DMS153 treated with DMSO at 0.1 percent for 48 hours (cell line): ENCODE results near the gene CTNND2.

Experiments
- DNase-seq: peaks from one replicate; lab custom pipeline; 2025; ENCODE audit not compliant: unreplicated experiment; lab: John Stamatoyannopoulos, UW

Gene CTNND2

DNA sequence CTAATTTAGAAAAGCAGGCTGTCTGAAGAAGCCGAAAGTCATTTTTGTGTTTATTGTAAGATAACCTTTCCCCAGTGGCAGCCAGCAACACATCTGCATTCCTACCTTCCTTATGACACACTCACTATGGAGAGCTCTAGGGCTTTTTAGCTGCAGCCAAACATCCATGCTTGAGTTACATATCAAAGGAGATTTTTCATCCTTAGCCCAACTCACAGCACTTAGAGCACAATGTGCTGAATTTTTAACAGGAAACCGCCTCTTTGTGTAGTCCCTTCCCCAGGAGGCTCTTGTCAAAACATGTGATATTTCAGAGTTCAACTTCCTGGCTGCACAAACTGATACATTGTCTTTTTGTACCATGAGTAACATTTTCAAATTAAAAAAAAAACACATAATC lies 379.2 kb downstream of the CTNND2 start:
- no peak for DNase-seq

DNA sequence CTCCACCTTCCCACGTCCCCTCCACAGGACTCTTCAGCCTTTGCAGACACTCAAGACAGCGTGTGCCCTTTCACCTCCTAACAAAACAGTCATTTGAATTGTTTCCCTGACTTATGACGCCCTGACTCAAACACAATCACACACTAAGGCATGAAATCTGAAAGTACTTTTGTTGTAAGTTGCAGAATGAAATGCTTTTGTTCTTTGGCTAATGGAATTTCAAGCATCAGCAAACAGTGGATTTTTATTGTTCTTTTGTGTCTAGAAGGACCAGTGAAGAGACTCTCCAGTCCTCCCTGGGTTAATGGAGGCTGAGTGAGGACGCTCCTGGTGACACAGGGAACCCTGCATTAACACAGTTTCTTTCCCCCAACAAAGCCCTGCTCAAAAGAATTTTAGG lies 380.1 kb downstream of the CTNND2 start:
- no peak for DNase-seq

DNA sequence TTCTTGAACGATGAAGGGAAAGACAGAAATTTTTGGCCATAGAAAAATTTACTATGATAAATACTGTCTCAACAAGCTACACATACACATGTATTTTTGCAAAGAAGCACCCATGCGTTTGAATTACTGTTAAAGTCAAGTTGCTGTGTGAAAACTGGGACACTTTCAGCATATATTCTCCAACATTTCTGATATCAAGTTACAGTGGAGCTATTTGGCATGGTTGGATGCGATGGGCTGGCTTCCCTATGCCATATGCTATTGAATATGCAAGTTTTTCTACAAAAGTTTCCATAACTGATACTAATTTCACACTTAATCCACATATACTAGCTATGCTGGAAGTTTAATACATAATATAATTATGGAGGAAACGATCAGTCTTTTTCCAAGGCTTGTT lies 381.4 kb downstream of the CTNND2 start:
- no peak for DNase-seq

DNA sequence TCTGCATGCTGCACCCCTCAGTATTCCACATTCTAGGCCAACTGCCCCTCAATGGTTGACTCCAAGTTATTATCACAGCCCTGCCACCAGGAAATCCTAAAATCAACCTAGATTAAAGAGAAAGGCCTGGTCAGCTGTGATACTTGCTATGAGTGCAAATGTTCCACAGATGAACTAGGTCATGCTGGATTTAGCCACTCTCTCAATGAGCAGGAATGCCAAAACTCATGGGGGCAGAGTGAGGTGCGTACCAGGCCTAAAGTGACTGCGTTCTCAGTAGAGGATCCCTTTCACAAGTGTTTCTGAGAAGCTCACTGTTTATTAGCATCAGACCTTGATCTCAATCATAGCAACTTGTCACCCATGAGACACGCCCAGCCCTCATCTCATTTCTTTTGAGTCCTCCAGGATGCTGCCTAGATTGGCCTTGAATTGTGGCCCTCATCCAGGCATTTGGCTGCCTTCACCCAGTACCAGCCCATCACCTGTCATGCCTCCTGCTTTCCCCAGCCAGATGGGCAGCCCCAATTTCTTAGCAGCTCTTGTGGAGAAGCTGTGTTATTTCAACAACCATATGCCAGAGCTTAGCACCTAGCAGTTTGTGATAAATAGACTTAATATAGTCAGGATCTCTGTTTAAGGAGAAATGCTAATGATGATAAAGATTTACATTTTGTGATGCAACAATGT lies 383.9 kb downstream of the CTNND2 start:
- no peak for DNase-seq

DNA sequence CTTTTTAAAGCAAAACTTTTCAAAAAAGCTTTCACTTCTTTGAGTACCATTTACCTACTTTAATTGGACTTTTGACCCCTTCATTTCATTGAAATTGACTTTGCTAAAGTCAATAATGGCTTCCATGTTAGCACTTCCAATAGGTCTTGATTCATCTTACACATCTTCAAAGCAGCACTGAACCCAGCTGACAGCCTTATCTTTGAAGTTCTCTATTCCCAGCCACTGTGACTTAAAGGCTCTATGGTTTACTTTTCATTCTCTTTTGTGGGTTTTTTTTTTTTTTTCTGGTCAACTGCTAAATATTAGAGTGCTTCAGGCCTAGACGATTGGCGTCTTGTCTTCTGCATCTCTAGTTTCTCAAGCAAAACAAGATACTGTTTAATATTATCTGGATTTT lies 385.0 kb downstream of the CTNND2 start:
- no peak for DNase-seq

GRCh38 chr5:11518676-11519075 lies 385.6 kb downstream of the CTNND2 start:
- DNase-seq: no peak

DNA sequence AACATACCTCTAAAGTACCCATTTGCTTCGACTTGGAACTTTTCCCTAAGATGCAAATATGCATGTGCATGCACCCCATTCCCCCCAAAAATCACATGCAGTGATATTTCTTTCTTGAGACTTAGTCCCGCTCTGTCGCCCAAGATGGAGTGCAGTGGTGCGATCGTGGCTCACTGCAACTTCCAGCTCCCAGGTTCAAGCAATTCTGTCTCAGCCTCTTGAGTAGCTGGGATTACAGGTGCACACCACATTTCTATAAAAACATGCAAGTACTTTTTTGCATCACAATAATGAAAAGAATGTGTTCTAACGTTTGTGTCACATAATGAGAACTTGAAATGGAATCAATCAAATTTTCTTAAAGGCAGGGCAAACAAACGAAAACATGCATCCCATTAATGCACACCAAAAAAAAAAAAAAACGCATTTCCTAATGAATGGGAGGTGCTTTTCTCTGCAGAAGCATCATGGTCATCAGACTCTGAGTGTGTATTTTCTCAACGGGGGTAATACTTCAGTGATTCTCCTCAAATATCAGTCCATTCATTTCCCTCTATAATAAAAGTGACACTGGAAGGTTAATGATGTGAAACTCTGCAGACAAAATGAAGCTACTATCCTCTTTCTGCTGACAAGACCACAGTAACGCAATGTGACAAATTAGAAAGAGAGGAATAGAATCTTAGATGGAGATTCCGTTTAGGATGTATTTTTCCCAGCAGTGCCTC lies 389.4 kb downstream of the CTNND2 start:
- DNase-seq: no peak

- DNase-seq: no peak
Observed at GRCh38 chr5:11511878-11512277, 392.4 kb downstream of the CTNND2 start.

DNA sequence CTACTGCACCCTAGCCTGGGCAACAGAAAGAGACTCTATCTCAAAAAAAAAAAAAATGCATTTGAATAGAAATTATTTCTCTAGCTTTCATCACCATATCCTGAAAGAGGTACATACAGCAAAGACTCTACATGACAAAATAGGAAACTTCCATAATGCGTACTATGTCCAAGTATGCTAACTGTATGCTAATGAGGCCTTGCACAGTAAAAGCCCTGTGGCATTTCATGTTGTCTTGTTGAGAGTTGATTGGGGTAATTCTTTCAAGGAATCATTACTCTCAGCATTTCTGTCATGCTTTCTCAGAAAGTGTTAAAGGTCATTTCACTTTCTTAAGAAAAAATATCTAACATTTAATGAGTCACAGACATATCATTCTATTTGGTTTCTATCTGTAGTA lies 393.4 kb downstream of the CTNND2 start:
- no peak for DNase-seq

DNA sequence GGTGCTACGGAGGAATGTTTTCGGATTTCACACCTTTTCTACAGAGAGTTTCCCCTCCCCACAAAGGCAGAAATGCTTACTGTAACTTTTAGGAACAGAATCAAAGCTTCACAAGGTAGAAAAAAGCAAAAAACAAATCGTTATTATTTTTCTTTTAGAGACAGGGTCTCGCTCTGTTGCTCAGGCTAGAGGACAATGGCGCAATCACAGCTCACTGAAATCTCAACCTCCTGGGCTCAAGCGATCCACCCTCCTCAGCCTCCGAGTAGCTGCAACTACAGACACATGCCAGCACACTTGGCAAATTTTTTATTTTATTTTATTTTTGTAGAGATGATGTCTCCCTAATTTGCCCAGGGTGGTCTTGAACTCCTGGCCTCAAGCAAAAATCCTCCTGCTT lies 394.5 kb downstream of the CTNND2 start:
- no peak for DNase-seq

GRCh38 chr5:11507156-11507910 lies 396.9 kb downstream of the CTNND2 start:
- no peak for DNase-seq

DNA sequence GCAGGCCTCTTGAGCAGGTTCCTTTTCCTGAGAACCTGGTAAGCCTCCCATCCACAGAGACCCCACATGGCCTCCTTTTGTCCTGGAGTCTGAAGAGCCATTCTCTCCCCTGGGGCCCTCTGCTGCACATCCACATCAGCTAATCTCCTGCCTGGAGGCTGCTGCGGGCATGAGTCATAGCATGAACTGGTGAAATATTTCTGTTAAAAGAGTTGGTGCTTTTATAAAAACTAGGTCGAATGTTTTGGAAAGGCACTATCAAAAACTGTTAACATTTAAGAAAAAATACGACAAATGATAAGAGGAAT lies 399.4 kb downstream of the CTNND2 start:
- no peak for DNase-seq

GRCh38 chr5:11504065-11504885 lies 400.0 kb downstream of the CTNND2 start:
- no peak for DNase-seq

GRCh38 chr5:11502783-11503182 lies 401.5 kb downstream of the CTNND2 start:
- no peak for DNase-seq

DNA sequence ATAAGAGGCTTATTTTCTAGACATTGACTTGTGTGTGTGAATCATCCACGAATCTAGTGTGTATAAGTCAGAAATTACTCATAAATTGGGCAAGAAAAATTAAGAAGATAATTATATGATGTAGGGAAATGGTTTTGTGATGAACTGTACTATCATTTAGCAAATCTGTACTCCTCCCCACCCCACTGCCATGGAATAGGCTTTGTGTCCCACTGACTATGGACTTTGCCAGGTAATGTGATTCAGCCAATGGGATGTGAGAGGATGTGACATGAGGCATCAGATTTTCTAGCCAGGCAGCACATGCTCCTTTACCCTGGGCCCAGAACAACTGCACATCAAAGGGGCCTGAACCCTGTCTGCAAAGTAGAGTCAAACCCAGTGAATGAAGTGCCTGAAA lies 406.6 kb downstream of the CTNND2 start:
- DNase-seq: no peak

DNA sequence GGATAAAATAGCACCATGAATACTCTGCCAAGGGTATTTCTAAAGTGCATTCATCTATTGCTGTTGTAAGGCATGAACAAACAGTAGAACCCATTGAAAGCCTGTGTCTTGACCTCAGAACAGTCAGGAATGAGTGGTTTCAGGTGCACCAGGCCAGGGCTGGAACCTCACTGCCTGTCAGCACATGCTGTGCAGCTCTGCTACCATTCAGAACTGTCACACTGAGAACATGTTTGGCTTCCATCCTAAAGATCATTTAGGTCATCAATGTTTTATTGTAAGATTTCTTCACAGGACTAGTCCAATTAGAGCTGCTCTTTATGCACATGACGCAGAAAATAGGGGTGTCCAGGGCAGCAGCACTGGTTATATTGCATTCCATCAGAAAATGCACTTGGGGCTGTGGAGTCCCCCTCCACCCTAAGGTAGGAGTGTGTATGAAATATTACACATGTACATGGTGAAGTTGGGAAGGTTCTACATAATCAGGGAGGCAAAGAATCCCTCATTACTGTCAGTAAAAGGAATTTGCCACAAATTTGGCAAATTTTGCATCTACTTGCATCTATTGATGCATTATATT lies 408.0 kb downstream of the CTNND2 start:
- DNase-seq: no peak

GRCh38 chr5:11494340-11494739 lies 409.9 kb downstream of the CTNND2 start:
- DNase-seq: no peak

GRCh38 chr5:11491404-11492075 lies 412.7 kb downstream of the CTNND2 start:
- no peak for DNase-seq

GRCh38 chr5:11483630-11484029 lies 420.6 kb downstream of the CTNND2 start:
- no peak for DNase-seq

DNA sequence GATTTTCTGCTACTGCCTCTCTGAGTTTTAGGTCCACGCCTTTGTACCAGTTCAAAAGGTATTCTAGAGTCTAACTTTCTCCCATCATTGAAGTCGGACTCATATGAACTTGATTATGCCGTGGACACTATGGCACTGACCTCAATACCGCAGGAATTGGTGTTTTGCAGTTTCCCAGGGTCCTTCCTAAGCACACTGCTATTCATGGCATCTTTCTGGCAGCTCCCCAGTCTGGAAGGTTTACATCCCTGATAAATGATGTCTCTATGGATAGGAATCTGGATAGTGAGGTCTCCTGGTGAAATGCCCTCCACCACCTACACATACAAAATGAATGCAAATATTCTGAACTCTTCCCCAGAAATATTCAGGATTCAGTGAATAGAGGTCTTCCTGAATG lies 422.2 kb downstream of the CTNND2 start:
- DNase-seq: no peak

GRCh38 chr5:11477786-11478185 lies 426.5 kb downstream of the CTNND2 start:
- DNase-seq: no peak
